Measurements from ENCODE around the gene EAF1.
"Not testable (repeated sequence)": the region's sequence is repeated elsewhere in the genome, so short reads cannot be mapped to it uniquely, and the experiment has no call there.

EAF1 gene
- total RNA-seq: 62.2 to 147 (median 109) reads per million in 17 experiments

- peak; percentile 94 to 96 (median 96) for DNase-seq
Observed at GRCh38 chr3:15427182-15427880, at the start of gene EAF1, which contains the start of gene METTL6. TSS of gene EAF1 (plus strand) at chr3:15427598. CDS start at chr3:15427780, 182 bp downstream. TSS of gene METTL6 (minus strand) at chr3:15427544. CDS start at chr3:15426511, 1,033 bp downstream.

GRCh38 chr3:15377961-15378791 lies 49.2 kb upstream of the EAF1 start:
- peak; percentile 96 to 98 (median 98) for DNase-seq

- DNase-seq: peak; percentile 17 to 42 (median 34)
Observed at GRCh38 chr3:15380980-15381890, 46.2 kb upstream of the EAF1 start.

GRCh38 chr3:15382405-15382923 lies 44.9 kb upstream of the EAF1 start:
- peak in 3 of 4 experiments; percentile 33 to 37 (median 35) for DNase-seq

- DNase-seq: peak in 3 of 4 experiments; percentile 17 to 62 (median 37)
Observed at GRCh38 chr3:15384510-15385237, 42.7 kb upstream of the EAF1 start.

- not testable (repeated sequence) for DNase-seq
Observed at GRCh38 chr3:15385238-15385695, 42.1 kb upstream of the EAF1 start.

GRCh38 chr3:15385901-15386653 lies 41.3 kb upstream of the EAF1 start:
- DNase-seq: peak in 3 of 4 experiments; percentile 30 to 57 (median 43)

GRCh38 chr3:15386654-15386955 lies 40.8 kb upstream of the EAF1 start:
- DNase-seq: peak in 3 of 4 experiments; percentile 36 to 63 (median 46)

GRCh38 chr3:15387171-15387581 lies 40.2 kb upstream of the EAF1 start:
- DNase-seq: no peak

GRCh38 chr3:15387735-15388134 lies 39.7 kb upstream of the EAF1 start:
- peak in 2 of 4 experiments; percentile 22 to 26 for DNase-seq

- DNase-seq: not testable (repeated sequence)
Observed at GRCh38 chr3:15388335-15388734, 39.1 kb upstream of the EAF1 start.

- no peak for DNase-seq
Observed at GRCh38 chr3:15390460-15390859, 36.9 kb upstream of the EAF1 start.

GRCh38 chr3:15391007-15391406 lies 36.4 kb upstream of the EAF1 start:
- DNase-seq: peak in 1 of 4 experiments; percentile 20

- DNase-seq: not testable (repeated sequence)
Observed at GRCh38 chr3:15393252-15393651, 34.1 kb upstream of the EAF1 start.

- DNase-seq: peak in 1 of 4 experiments; percentile 51
Observed at GRCh38 chr3:15398731-15399133, 28.7 kb upstream of the EAF1 start.

GRCh38 chr3:15399970-15400369 lies 27.4 kb upstream of the EAF1 start:
- DNase-seq: no peak

GRCh38 chr3:15401936-15402335 lies 25.5 kb upstream of the EAF1 start:
- no peak for DNase-seq

- peak in 1 of 4 experiments; percentile 26 for DNase-seq
Observed at GRCh38 chr3:15403495-15403894, 23.9 kb upstream of the EAF1 start.

GRCh38 chr3:15403965-15404364 lies 23.4 kb upstream of the EAF1 start:
- no peak for DNase-seq

- DNase-seq: peak in 3 of 4 experiments; percentile 22 to 66 (median 54)
Observed at GRCh38 chr3:15404767-15405166, 22.6 kb upstream of the EAF1 start.
